NCI-H446 (cell line): ENCODE measurements around the gene DMXL1.

Experiments
- DNase-seq, 2 experiments: peaks; one replicate each; lab custom pipeline; 2025; lab: John Stamatoyannopoulos, UW

The DMXL1 gene

GRCh38 chr5:119289438-119290044 is 218.7 kb downstream of the DMXL1 start:
- DNase-seq, result no peak

GRCh38 chr5:119290161-119290569 is 219.3 kb downstream of the DMXL1 start:
- no peak for DNase-seq

DNA sequence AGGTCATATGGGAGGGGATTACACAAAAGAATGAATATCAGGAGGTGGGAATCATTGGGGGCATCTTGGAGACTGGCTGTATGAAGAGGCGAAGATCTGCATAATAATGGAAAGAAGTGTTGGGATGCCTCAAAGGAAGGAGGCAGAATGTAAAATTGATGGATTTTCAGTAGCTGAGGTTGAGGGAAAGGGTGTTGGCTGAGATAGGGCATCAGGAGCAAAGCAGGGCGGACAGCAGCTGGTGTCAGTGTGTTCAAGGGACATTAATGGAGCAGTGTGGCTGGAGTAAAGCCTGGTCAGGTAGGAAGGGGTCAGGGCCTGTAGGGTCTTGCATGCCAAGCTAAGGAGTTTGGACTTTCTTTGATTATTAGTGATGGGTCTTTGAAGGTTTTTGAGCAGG is 219.7 kb downstream of the DMXL1 start:
- DNase-seq, result no peak

GRCh38 chr5:119291056-119291455 is 220.2 kb downstream of the DMXL1 start:
- no peak for DNase-seq

- DNase-seq, result no peak
Measured at GRCh38 chr5:119291877-119292276, 221.0 kb downstream of the DMXL1 start.

DNA sequence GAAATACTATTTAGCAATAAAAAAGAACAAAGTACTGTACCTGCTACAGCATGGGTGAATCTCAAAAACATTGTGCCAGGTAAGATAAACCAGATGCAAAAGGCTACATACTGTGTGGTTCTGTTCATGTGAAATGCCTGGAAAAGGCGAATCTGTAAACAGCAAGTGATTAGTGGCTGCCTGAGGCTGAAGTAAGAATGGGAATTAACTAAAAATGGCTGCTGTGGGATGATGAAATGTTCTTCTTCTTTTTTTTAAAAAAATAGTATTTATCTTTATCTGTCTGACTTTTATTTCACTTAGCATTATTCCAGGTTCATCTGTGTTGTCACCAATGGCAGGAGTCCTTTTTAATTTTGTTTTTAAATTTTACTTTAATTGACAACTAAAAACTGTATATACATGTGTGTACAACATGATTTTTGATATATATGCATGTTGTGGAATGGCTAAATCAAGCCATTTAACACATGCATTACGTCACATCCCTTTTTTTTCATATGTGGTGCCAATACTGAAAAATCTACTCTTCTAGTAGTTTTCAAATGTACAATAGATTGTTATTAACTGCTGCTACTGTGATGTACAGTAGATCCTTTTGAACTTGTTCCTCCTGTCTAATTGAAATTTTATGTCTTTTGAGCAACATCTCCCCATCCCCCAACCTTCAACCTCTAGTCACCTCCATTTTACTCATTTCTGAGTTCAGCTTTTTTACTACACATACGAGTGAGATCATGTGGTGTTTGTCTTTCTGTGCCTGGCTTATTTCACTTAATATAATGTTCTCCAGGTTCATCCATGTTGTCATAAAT is 222.0 kb downstream of the DMXL1 start:
- DNase-seq, result no peak

DNA sequence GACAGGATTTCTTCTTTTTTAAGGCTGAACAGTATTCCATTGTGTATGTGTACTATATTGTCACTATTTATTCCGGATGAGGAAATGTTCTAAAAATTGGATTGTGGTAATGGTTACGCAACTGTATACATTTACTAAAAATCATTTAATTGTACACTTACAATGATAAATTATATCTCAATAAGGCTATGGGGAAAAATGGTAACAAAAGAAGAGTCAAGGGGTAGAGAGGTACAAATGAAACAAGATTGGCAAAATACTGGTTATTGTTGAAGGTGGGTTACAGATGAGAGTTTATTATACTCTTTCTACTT is 222.6 kb downstream of the DMXL1 start:
- no peak for DNase-seq
